Measurements from ENCODE around the gene ZNF621. TPM values are rescaled to one million over a fixed set of nuclear protein-coding genes. Genes with fewer than 3 reads are reported as not detected.

ZNF621 gene
- total RNA-seq, 1 experiment from 2014 or later = 20.0 TPM

DNA sequence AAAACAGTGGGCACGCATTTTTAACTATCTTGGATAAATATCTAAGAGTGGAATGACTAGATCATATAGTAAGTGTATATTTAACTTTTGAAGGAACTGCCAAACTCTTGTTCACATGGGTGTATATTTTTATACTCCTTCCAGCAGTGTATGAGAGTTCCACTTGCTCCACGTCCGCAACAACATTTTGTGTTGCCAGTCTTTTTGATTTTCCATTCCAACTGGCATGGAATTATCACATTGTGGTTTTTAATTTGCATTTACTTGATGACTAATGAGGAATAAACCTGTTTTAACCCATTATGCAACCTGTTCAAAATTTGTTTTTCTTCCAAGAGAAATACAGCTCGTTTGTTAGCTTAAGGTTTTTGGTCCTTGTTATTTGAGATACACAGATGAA lies 51.6 kb downstream of the ZNF621 start:
- peaks cover 5% of the 10 kb centered on the region for H3K9me3 Mint-ChIP-seq
- peaks cover 25% of the 10 kb centered on the region for H3K4me1 Mint-ChIP-seq
- H3K27ac Mint-ChIP-seq = no peak overlapping the region
- POLR2A ChIA-PET = no interaction called here
- TF ChIP-seq EMX1 (CRISPR knock-in tag; IDR thresholded peaks at IDR 0.05) (no peak), ZNF121 (CRISPR knock-in tag; IDR thresholded peaks at IDR 0.05) (no peak)
- H3K27me3 Mint-ChIP-seq (ENCODE audit: low read depth) = no peaks in the 10 kb centered on the region
- H3K4me3 Mint-ChIP-seq = no peak overlapping the region
- H3K36me3 Mint-ChIP-seq = no peaks in the 10 kb centered on the region
- ATAC-seq (no peak), DNase-seq (ENCODE audit: low spot score) (no peak)
- CTCF ChIA-PET = interaction anchor here (0.6 kb wide), 1 partner anchor 871 kb away, joined by 3 read pairs; no protein-coding TSS in a partner anchor

DNA sequence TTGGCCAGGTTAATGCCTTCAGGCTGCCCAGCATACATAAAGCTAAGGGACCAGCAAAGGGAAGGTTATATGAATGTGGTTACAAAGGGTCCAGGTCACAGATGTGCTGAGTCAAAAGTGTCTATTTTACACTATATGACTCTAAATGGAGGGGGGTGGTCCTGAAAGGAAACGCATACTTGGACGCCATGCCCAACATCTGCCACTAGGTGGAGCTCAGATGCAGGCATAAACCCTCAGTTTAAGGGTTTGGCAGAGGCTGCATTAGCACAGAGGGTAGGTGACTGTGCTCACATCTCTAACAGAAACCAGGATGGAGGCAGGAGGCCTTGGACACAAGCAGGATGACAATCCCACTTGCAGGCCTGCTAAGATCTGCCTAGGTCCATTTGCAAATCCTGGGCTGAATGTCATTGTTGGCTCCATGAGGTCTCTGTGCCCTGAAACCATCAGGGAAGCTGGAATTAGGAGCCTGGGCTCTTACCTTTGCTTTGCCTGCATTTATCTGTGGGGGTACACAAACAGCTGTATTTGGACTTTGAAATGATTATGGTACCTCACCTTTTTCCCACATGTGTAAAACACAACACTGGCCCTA lies 55.8 kb downstream of the ZNF621 start:
- H3K4me3 Mint-ChIP-seq = no peak overlapping the region

DNA sequence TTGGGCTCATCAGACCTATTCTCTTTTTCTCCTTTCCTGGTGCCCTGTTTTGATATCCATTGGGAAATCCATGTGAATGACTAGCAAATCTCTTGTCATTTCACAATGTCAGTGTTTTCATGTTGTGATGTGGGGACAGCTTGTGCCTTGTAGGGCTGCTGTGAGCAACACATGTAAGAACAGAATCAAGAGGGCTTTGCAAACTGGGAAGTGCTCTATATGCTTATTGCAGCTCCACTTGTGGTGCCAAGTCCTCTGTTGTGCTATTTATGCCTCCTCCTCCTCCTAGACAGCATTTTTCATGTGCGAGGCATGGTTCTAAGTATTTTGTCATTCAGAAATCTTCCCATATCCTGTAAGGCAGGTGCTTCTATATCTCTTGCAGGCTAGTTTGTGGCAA lies 56.4 kb downstream of the ZNF621 start:
- peaks cover 32% of the 10 kb centered on the region for H3K4me1 Mint-ChIP-seq
- H3K36me3 Mint-ChIP-seq = no peaks in the 10 kb centered on the region
- ChIA-PET POLR2A (no interaction called here), CTCF (interaction anchor here (0.8 to 2.5 kb wide), 15 partner anchors 8 to 1112 kb away, joined by 3 to 7 read pairs (median 3); partner anchors contain the start of genes ENTPD3 and ZNF620)
- ATAC-seq (no peak), DNase-seq (ENCODE audit: low spot score) (no peak)
- H3K27ac Mint-ChIP-seq = no peak overlapping the region
- peaks cover 9% of the 10 kb centered on the region; the same call in 1 of the 2 replicates for H3K27me3 Mint-ChIP-seq (ENCODE audit: low read depth)
- no peaks in the 10 kb centered on the region for H3K9me3 Mint-ChIP-seq
- TF ChIP-seq, protein P1, sequence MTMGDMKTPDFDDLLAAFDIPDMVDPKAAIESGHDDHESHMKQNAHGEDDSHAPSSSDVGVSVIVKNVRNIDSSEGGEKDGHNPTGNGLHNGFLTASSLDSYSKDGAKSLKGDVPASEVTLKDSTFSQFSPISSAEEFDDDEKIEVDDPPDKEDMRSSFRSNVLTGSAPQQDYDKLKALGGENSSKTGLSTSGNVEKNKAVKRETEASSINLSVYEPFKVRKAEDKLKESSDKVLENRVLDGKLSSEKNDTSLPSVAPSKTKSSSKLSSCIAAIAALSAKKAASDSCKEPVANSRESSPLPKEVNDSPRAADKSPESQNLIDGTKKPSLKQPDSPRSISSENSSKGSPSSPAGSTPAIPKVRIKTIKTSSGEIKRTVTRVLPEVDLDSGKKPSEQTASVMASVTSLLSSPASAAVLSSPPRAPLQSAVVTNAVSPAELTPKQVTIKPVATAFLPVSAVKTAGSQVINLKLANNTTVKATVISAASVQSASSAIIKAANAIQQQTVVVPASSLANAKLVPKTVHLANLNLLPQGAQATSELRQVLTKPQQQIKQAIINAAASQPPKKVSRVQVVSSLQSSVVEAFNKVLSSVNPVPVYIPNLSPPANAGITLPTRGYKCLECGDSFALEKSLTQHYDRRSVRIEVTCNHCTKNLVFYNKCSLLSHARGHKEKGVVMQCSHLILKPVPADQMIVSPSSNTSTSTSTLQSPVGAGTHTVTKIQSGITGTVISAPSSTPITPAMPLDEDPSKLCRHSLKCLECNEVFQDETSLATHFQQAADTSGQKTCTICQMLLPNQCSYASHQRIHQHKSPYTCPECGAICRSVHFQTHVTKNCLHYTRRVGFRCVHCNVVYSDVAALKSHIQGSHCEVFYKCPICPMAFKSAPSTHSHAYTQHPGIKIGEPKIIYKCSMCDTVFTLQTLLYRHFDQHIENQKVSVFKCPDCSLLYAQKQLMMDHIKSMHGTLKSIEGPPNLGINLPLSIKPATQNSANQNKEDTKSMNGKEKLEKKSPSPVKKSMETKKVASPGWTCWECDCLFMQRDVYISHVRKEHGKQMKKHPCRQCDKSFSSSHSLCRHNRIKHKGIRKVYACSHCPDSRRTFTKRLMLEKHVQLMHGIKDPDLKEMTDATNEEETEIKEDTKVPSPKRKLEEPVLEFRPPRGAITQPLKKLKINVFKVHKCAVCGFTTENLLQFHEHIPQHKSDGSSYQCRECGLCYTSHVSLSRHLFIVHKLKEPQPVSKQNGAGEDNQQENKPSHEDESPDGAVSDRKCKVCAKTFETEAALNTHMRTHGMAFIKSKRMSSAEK (CRISPR knock-in tag; IDR thresholded peaks at IDR 0.05; ENCODE audit: borderline replicate concordance) = no peak
- no peak for TF ChIP-seq TP53 (CRISPR knock-in tag; IDR thresholded peaks at IDR 0.05)
- TF ChIP-seq SP1 (CRISPR knock-in tag; conservative IDR thresholded peaks at IDR 0.05) = no peak
- TF ChIP-seq ZNF138 (CRISPR knock-in tag; conservative IDR thresholded peaks at IDR 0.05) = no peak
- no peak for TF ChIP-seq ZBTB21 (CRISPR knock-in tag; IDR thresholded peaks at IDR 0.05; ENCODE audit: borderline replicate concordance)
- H3K4me3 Mint-ChIP-seq = no peak overlapping the region

More for the DNA sequence above, 55.8 kb downstream of the ZNF621 start:
- H3K4me1 Mint-ChIP-seq = peaks cover 26% of the 10 kb centered on the region
- H3K9me3 Mint-ChIP-seq = peaks cover 3% of the 10 kb centered on the region
- no peak for TF ChIP-seq NR3C1 (CRISPR knock-in tag; conservative IDR thresholded peaks at IDR 0.05; ENCODE audit: low read depth)
- TF ChIP-seq, protein P2, sequence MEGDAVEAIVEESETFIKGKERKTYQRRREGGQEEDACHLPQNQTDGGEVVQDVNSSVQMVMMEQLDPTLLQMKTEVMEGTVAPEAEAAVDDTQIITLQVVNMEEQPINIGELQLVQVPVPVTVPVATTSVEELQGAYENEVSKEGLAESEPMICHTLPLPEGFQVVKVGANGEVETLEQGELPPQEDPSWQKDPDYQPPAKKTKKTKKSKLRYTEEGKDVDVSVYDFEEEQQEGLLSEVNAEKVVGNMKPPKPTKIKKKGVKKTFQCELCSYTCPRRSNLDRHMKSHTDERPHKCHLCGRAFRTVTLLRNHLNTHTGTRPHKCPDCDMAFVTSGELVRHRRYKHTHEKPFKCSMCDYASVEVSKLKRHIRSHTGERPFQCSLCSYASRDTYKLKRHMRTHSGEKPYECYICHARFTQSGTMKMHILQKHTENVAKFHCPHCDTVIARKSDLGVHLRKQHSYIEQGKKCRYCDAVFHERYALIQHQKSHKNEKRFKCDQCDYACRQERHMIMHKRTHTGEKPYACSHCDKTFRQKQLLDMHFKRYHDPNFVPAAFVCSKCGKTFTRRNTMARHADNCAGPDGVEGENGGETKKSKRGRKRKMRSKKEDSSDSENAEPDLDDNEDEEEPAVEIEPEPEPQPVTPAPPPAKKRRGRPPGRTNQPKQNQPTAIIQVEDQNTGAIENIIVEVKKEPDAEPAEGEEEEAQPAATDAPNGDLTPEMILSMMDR (IDR thresholded peaks at IDR 0.05) = peak; percentile 95
- H3K27ac Mint-ChIP-seq = no peak overlapping the region
- CTCF ChIA-PET = interaction anchor here (0.6 to 2.5 kb wide), 17 partner anchors 9 to 1112 kb away, joined by 3 to 7 read pairs (median 3); partner anchors contain the start of genes ENTPD3 and ZNF620
- POLR2A ChIA-PET = no interaction called here
- no peaks in the 10 kb centered on the region for H3K36me3 Mint-ChIP-seq
- ATAC-seq = peak; percentile 88
- DNase-seq (ENCODE audit: low spot score) = peak; percentile 85
- H3K27me3 Mint-ChIP-seq (ENCODE audit: low read depth) = peaks cover 5% of the 10 kb centered on the region; the same call in 1 of the 2 replicates

DNA sequence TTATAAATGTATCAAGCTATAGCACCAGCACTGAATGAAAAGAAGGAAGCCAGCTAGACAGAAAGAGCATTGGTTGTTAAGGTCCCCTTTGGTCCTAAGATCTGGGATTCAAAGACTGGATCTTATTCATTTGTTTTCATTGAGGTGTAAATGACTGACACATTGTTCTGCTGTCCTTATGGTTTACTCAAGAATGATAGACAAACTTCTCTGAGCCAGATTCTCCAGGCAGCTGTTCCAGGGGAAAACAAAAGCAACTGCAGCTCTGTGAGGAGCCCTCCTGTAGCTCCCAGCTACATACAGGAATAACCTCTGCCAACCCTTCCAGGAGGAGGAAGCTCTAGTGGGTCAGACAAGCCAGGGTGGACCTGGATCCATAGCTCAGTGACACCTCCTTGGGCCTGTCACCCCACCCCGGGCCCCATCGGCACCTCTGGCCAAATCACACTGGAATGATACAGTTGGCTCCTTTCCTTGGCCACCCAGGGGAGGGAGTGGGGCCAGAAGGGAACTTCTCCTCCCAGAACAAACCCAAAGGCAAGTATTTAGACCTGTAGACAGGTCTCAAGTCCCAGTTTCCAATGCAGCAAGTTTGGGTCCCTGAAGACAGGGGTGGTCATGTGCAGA lies 57.8 kb downstream of the ZNF621 start:
- Mint-ChIP-seq H3K27me3 (ENCODE audit: low read depth) (peaks cover 13% of the 10 kb centered on the region; the same call in 1 of the 2 replicates), H3K36me3 (no peaks in the 10 kb centered on the region), H3K4me1 (peaks cover 33% of the 10 kb centered on the region), H3K27ac (no peak overlapping the region), H3K9me3 (no peaks in the 10 kb centered on the region), H3K4me3 (no peak overlapping the region)
- CTCF ChIA-PET = interaction anchor here (0.5 to 2.5 kb wide), 3 partner anchors 136 to 633 kb away, joined by 3 to 6 read pairs (median 3); no protein-coding TSS in a partner anchor
- POLR2A ChIA-PET = no interaction called here
- DNase-seq (ENCODE audit: low spot score) (no peak), ATAC-seq (no peak)
- TF ChIP-seq ZNF121 (CRISPR knock-in tag; IDR thresholded peaks at IDR 0.05) (no peak), EMX1 (CRISPR knock-in tag; IDR thresholded peaks at IDR 0.05) (no peak), CREM (CRISPR knock-in tag; IDR thresholded peaks at IDR 0.05) (no peak), ZNF423 (CRISPR knock-in tag; IDR thresholded peaks at IDR 0.05) (no peak), RELA (CRISPR knock-in tag; IDR thresholded peaks at IDR 0.05; ENCODE audit: borderline replicate concordance) (no peak), ATF1 (CRISPR knock-in tag; IDR thresholded peaks at IDR 0.05) (no peak), SP1 (CRISPR knock-in tag; conservative IDR thresholded peaks at IDR 0.05) (no peak), FOXK1 (CRISPR knock-in tag; IDR thresholded peaks at IDR 0.05) (no peak), ZNF317 (CRISPR knock-in tag; IDR thresholded peaks at IDR 0.05; ENCODE audit: borderline replicate concordance, low read depth) (no peak)
- TF ChIP-seq, protein P3, sequence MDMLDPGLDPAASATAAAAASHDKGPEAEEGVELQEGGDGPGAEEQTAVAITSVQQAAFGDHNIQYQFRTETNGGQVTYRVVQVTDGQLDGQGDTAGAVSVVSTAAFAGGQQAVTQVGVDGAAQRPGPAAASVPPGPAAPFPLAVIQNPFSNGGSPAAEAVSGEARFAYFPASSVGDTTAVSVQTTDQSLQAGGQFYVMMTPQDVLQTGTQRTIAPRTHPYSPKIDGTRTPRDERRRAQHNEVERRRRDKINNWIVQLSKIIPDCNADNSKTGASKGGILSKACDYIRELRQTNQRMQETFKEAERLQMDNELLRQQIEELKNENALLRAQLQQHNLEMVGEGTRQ (CRISPR knock-in tag; IDR thresholded peaks at IDR 0.05) = no peak
- TF ChIP-seq, protein P4, sequence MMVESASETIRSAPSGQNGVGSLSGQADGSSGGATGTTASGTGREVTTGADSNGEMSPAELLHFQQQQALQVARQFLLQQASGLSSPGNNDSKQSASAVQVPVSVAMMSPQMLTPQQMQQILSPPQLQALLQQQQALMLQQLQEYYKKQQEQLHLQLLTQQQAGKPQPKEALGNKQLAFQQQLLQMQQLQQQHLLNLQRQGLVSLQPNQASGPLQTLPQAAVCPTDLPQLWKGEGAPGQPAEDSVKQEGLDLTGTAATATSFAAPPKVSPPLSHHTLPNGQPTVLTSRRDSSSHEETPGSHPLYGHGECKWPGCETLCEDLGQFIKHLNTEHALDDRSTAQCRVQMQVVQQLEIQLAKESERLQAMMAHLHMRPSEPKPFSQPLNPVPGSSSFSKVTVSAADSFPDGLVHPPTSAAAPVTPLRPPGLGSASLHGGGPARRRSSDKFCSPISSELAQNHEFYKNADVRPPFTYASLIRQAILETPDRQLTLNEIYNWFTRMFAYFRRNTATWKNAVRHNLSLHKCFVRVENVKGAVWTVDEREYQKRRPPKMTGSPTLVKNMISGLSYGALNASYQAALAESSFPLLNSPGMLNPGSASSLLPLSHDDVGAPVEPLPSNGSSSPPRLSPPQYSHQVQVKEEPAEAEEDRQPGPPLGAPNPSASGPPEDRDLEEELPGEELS (CRISPR knock-in tag; IDR thresholded peaks at IDR 0.05) = no peak
